HCT116 (cell line): Measurements from ENCODE around the gene CENPX. TPM values are rescaled to one million over a fixed set of nuclear protein-coding genes. Genes with fewer than 3 reads are reported as not detected.

Experiments
- ATAC-seq: fragments of 200-7000 bp; cut with Tn5 transposase; 2 replicates; pipeline ENCODE4 v1.9.1; 2020; ENCODE audit warnings: mild to moderate bottlenecking, moderate library complexity
- BruUV-seq: library from RNA; stranded (reverse); fragments of 400-500 nt; replicated peaks from 2 replicates; lab custom pipeline; 2021; lab: Mats Ljungman, UMichigan
- CTCF ChIA-PET: fragments of 300-600 bp; sonication (Branson Sonifier 250); formaldehyde crosslinking; loops from one replicate; lab custom pipeline; 2021; ENCODE audit warnings: antibody characterized with exemption; lab: Charles Lee
- POLR2A ChIA-PET: fragments of 300-600, 350-600 bp; sonication (Branson Sonifier 250); formaldehyde crosslinking; loops from one replicate; lab custom pipeline; 2021; ENCODE audit warnings: antibody characterized with exemption; lab: Charles Lee
- RAD21 ChIA-PET, 2 experiments: fragments of 300-600 bp; sonication (Branson Sonifier 250); formaldehyde crosslinking; loops; one replicate each; lab custom pipeline; 2023; ENCODE audit warnings: low total read pairs in 2 of 2; ENCODE audit not compliant: uncharacterized antibody in 2 of 2, unreplicated experiment in 2 of 2, low non-redundant PET in 1 of 2; lab: Charles Lee
- DNase-seq: peaks from one replicate; pipeline ENCODE4 v3.0.0-alpha.2; 2010; ENCODE audit warnings: low read depth, low spot score
- H2AFZ ChIP-seq: fragments of 200-600 bp; shearing (Covaris generic), sonication (generic); 2 replicates; pipeline ENCODE4 v1.6.1; 2017; ENCODE audit warnings: low read depth, mixed run types, mixed read lengths, antibody characterized with exemption, low read length; ENCODE audit not compliant: poor library complexity, severe bottlenecking
- H3K27ac ChIP-seq: 2 replicates; pipeline ENCODE4 v1.5.1; 2012; ENCODE audit warnings: low read depth, low read length
- H3K27me3 ChIP-seq: fragments of 200-600 bp; sonication (generic); 2 replicates; pipeline ENCODE4 v1.6.1; 2016; ENCODE audit warnings: mixed run types, low read length, mixed read lengths; ENCODE audit not compliant: insufficient read depth
- H3K36me3 ChIP-seq, 2 experiments: fragments of 200-500 bp in 1 of 2; fragments of 200-600 bp in 1 of 2; sonication (Bioruptor generic) in 1 of 2; sonication (generic) in 1 of 2; 2 replicates each; pipeline versions ENCODE4 v1.5.1 to v1.6.1; 2014 to 2016; ENCODE audit warnings: low read length in 2 of 2, inconsistent platforms in 1 of 2, mixed read lengths in 1 of 2, mixed run types in 1 of 2; ENCODE audit not compliant: insufficient read depth in 2 of 2, control insufficient read depth in 1 of 2
- H3K4me1 ChIP-seq, 2 experiments: fragments of 200-600 bp in 1 of 2; sonication (generic) in 1 of 2; 2 replicates each; pipeline versions ENCODE4 v1.5.1 to v1.6.1; 2012 to 2017; ENCODE audit warnings: low read length in 2 of 2, inconsistent platforms in 1 of 2, mild to moderate bottlenecking in 1 of 2, mixed read lengths in 1 of 2, mixed run types in 1 of 2, moderate library complexity in 1 of 2; ENCODE audit not compliant: insufficient read depth in 2 of 2, control insufficient read depth in 1 of 2
- H3K4me2 ChIP-seq: fragments of 200-600 bp; sonication (generic); 2 replicates; pipeline ENCODE4 v1.6.1; 2017; ENCODE audit warnings: mixed run types, low read length, mixed read lengths
- H3K4me3 ChIP-seq, 2 experiments: fragments of 200-600 bp in 1 of 2; sonication (generic) in 1 of 2; replicated peaks in 1 of 2; 2 replicates each; pipeline ENCODE4 v1.5.1; 2011 to 2016; ENCODE audit warnings: low read length in 2 of 2, control low read depth in 1 of 2, low read depth in 1 of 2, mild to moderate bottlenecking in 1 of 2, mixed read lengths in 1 of 2, mixed run types in 1 of 2
- H3K79me2 ChIP-seq: fragments of 200-600 bp; sonication (generic); 2 replicates; pipeline ENCODE4 v1.6.1; 2017; ENCODE audit warnings: mild to moderate bottlenecking, mixed run types, low read length, moderate library complexity, mixed read lengths; ENCODE audit not compliant: insufficient read depth
- H3K9ac ChIP-seq: fragments of 200-600 bp; sonication (generic); 2 replicates; pipeline ENCODE4 v1.6.1; 2016; ENCODE audit warnings: low read length, mixed read lengths
- H3K9me2 ChIP-seq: fragments of 200-600 bp; sonication (generic), shearing (Covaris generic); 2 replicates; pipeline ENCODE4 v1.6.1; 2017; ENCODE audit warnings: mixed run types, mild to moderate bottlenecking, moderate library complexity; ENCODE audit not compliant: insufficient read depth
- H3K9me3 ChIP-seq, 2 experiments: fragments of 200-500 bp in 1 of 2; fragments of 200-600 bp in 1 of 2; sonication (Bioruptor generic) in 1 of 2; sonication (generic) in 1 of 2; 2 replicates each; pipeline ENCODE4 v1.6.1; 2014 to 2017; ENCODE audit warnings: low read length in 2 of 2, mixed read lengths in 2 of 2, inconsistent platforms in 1 of 2, low read depth in 1 of 2, mild to moderate bottlenecking in 1 of 2, mixed run types in 1 of 2, moderate library complexity in 1 of 2; ENCODE audit not compliant: control insufficient read depth in 1 of 2, insufficient read depth in 1 of 2
- H4K20me1 ChIP-seq: fragments of 200-600 bp; sonication (generic), shearing (Covaris generic); 2 replicates; pipeline ENCODE4 v1.6.1; 2017; ENCODE audit warnings: mixed run types, mild to moderate bottlenecking, moderate library complexity; ENCODE audit not compliant: insufficient read depth
- CBX3 ChIP-seq: IDR thresholded peaks from 2 replicates; pipeline ENCODE4 v1.6.1; 2012; ENCODE audit warnings: low read depth
- CEBPB ChIP-seq: IDR thresholded peaks from 2 replicates; pipeline ENCODE4 v1.6.1; 2012; ENCODE audit warnings: low read depth
- ELF1 ChIP-seq: IDR thresholded peaks from 2 replicates; pipeline ENCODE4 v1.6.1; 2012; ENCODE audit warnings: low read depth, borderline replicate concordance
- EZH2 ChIP-seq: fragments of 200-600 bp; sonication (generic); IDR thresholded peaks from 2 replicates; pipeline ENCODE4 v1.6.1; 2017; ENCODE audit warnings: antibody characterized with exemption, mixed run types
- EZH2phosphoT487 ChIP-seq: fragments of 200-600 bp; IDR thresholded peaks from 2 replicates; pipeline ENCODE4 v1.6.1; 2018; ENCODE audit warnings: antibody characterized with exemption, borderline replicate concordance
- FOSL1 ChIP-seq: IDR thresholded peaks from 2 replicates; pipeline ENCODE4 v1.6.1; 2012; ENCODE audit warnings: low read depth
- POLR2AphosphoS5 ChIP-seq: IDR thresholded peaks from 2 replicates; pipeline ENCODE4 v1.6.1; 2011; ENCODE audit warnings: mild to moderate bottlenecking, low read depth, low read length, moderate library complexity
- TCF7L2 ChIP-seq: IDR thresholded peaks from 2 replicates; pipeline ENCODE4 v1.7.0; 2011; ENCODE audit warnings: borderline replicate concordance, inconsistent platforms; ENCODE audit not compliant: insufficient read depth, insufficient read length; ENCODE audit errors: extremely low read depth
- ZNF274 ChIP-seq: fragments of 200-500 bp; sonication (Bioruptor generic); IDR thresholded peaks from 2 replicates; pipeline ENCODE4 v1.6.1; 2014; ENCODE audit warnings: mild to moderate bottlenecking, low read depth, low read length, inconsistent platforms
- intact Hi-C: fragments of 100-400 bp; cut with micrococcal nuclease; formaldehyde crosslinking; loops from 2 replicates; pipeline ENCODE4 v1.10.0; 2022
- total RNA-seq: library from RNA; stranded (reverse); gene quantifications from one replicate; pipeline ENCODE4 v1.2.1, GENCODE V29; 2021; ENCODE audit not compliant: unreplicated experiment
- TF ChIP-seq, protein P1 (sequence below): IDR thresholded peaks from 2 replicates; pipeline ENCODE4 v1.6.1; 2012; ENCODE audit warnings: low read depth
- TF ChIP-seq, protein P2 (sequence below), 3 experiments: fragments of 200-600 bp in 1 of 3; sonication (generic) in 1 of 3; IDR thresholded peaks in 2 of 3; conservative IDR thresholded peaks in 1 of 3; 2 replicates each; pipeline ENCODE4 v1.5.1; 2012 to 2017; ENCODE audit warnings: low read depth in 2 of 3, low read length in 2 of 3, antibody characterized with exemption in 1 of 3, borderline replicate concordance in 1 of 3, control low read depth in 1 of 3, mild to moderate bottlenecking in 1 of 3, mixed read lengths in 1 of 3, mixed run types in 1 of 3, moderate library complexity in 1 of 3; ENCODE audit not compliant: insufficient read depth in 1 of 3
- TF ChIP-seq, protein P3 (sequence below): IDR thresholded peaks from 2 replicates; pipeline ENCODE4 v1.6.1; 2012

CENPX gene
- total RNA-seq, 1 experiment from 2014 or later: 184 TPM

DNA sequence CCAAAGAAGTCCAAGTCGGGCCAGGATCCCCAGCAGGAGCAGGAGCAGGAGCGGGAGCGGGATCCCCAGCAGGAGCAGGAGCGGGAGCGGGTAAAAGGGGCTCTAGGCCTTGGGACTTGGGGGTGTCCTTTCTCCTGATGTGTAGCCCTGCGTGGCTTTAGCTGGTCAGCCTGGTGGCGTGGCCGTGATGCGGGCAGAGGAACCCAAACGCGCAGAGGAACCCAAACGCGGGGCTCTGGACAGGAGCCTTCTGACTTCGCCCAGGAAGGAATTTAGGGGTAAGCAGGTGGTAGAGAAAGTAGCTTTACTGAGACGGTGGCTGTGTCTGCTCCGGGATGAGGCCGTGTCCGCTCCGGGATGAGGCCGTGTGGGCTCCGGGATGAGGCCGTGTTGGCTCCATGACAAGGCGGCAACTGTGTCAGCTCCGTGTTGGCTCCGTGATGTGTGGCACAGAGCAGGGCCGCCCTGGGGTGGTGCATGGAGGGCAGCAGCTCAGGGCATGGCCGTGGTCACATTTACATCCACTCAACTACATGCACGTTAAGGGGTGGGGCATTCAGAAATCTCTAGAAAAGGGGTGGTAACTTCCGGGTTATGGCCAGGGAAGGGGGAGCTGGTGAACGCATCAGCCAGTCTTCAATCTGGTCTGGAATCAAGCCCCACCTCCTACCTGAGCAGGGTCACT lies 25.8 kb downstream of the CENPX start:
- no TSS peak for BruUV-seq
- no peak for DNase-seq
- no peak for TF ChIP-seq EZH2phosphoT487
- TF ChIP-seq CEBPB: no peak
- TF ChIP-seq ZNF274: no peak
- no peak for TF ChIP-seq EZH2
- no peak for TF ChIP-seq ELF1
- no peak for TF ChIP-seq POLR2AphosphoS5
- no peak for TF ChIP-seq FOSL1
- no peak for TF ChIP-seq TCF7L2
- TF ChIP-seq, protein P1, sequence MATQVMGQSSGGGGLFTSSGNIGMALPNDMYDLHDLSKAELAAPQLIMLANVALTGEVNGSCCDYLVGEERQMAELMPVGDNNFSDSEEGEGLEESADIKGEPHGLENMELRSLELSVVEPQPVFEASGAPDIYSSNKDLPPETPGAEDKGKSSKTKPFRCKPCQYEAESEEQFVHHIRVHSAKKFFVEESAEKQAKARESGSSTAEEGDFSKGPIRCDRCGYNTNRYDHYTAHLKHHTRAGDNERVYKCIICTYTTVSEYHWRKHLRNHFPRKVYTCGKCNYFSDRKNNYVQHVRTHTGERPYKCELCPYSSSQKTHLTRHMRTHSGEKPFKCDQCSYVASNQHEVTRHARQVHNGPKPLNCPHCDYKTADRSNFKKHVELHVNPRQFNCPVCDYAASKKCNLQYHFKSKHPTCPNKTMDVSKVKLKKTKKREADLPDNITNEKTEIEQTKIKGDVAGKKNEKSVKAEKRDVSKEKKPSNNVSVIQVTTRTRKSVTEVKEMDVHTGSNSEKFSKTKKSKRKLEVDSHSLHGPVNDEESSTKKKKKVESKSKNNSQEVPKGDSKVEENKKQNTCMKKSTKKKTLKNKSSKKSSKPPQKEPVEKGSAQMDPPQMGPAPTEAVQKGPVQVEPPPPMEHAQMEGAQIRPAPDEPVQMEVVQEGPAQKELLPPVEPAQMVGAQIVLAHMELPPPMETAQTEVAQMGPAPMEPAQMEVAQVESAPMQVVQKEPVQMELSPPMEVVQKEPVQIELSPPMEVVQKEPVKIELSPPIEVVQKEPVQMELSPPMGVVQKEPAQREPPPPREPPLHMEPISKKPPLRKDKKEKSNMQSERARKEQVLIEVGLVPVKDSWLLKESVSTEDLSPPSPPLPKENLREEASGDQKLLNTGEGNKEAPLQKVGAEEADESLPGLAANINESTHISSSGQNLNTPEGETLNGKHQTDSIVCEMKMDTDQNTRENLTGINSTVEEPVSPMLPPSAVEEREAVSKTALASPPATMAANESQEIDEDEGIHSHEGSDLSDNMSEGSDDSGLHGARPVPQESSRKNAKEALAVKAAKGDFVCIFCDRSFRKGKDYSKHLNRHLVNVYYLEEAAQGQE: no peak
- TF ChIP-seq, protein P2, sequence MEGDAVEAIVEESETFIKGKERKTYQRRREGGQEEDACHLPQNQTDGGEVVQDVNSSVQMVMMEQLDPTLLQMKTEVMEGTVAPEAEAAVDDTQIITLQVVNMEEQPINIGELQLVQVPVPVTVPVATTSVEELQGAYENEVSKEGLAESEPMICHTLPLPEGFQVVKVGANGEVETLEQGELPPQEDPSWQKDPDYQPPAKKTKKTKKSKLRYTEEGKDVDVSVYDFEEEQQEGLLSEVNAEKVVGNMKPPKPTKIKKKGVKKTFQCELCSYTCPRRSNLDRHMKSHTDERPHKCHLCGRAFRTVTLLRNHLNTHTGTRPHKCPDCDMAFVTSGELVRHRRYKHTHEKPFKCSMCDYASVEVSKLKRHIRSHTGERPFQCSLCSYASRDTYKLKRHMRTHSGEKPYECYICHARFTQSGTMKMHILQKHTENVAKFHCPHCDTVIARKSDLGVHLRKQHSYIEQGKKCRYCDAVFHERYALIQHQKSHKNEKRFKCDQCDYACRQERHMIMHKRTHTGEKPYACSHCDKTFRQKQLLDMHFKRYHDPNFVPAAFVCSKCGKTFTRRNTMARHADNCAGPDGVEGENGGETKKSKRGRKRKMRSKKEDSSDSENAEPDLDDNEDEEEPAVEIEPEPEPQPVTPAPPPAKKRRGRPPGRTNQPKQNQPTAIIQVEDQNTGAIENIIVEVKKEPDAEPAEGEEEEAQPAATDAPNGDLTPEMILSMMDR (IDR thresholded peaks at IDR 0.05 in 2 of 3, conservative IDR thresholded peaks at IDR 0.05 in 1 of 3; ENCODE audit: borderline replicate concordance in 1 of 3, insufficient read depth in 1 of 3, low read depth in 2 of 3, low read length in 2 of 3): no peak
- TF ChIP-seq, protein P3, sequence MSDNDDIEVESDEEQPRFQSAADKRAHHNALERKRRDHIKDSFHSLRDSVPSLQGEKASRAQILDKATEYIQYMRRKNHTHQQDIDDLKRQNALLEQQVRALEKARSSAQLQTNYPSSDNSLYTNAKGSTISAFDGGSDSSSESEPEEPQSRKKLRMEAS: no peak
- TF ChIP-seq CBX3: no peak

More for the DNA sequence above, 25.8 kb downstream of the CENPX start:
- Histone ChIP-seq H3K4me1 (peaks cover 17 to 24% of the 10 kb centered on the region in 2 experiments), H3K9me2 (no peaks in the 10 kb centered on the region), H3K9me3 (no peaks in the 10 kb centered on the region), H3K4me2 (no peak overlapping the region), H3K79me2 (no peaks in the 10 kb centered on the region), H3K27me3 (no peaks in the 10 kb centered on the region), H3K4me3 (no peak overlapping the region), H3K27ac (no peak overlapping the region; the same call in 1 of the 2 replicates), H4K20me1 (no peaks in the 10 kb centered on the region), H2AFZ (no peak overlapping the region), H3K36me3 (no peaks in the 10 kb centered on the region; a peak in 1 of 4 replicates), H3K9ac (no peak overlapping the region)
- intact Hi-C loops: no loop called here
- RAD21 ChIA-PET: no interaction called here
- ATAC-seq: no peak
- CTCF ChIA-PET: interaction anchor here (1.1 kb wide), 2 partner anchors 34 to 41 kb away, joined by 3 read pairs; partner anchors contain the start of gene DCXR
- POLR2A ChIA-PET: no interaction called here
